ENCODE data around the gene PTPRK.

GRCh38 chr6:128307671-128308070 is 212.7 kb downstream of the PTPRK start:
- no peak for TF ChIP-seq CTCF (IDR thresholded peaks at IDR 0.05)
- TF ChIP-seq POLR2A (IDR thresholded peaks at IDR 0.05), result no peak
- no peak for TF ChIP-seq EP300 (IDR thresholded peaks at IDR 0.05)

Data from sigmoid colon (tissue), 4 donors.